ENCODE results near the gene BUD31. TPM values are rescaled to one million over a fixed set of nuclear protein-coding genes. Genes with fewer than 3 reads are reported as not detected.
"Not testable (repeated sequence)": the region's sequence is repeated elsewhere in the genome, so short reads cannot be mapped to it uniquely, and the experiment has no call there.

The BUD31 gene
- total and polyA plus RNA-seq, 4 experiments from 2014 or later: 60.0 to 175 (median 112) TPM

- H3K27me3 ChIP-seq (ENCODE audit: insufficient read depth, low read length); H3K4me1 ChIP-seq (ENCODE audit: insufficient read depth, low read length); H3K4me3 ChIP-seq (ENCODE audit: low read length in 2 of 2); H3K4me3 Mint-ChIP-seq; intact Hi-C loops (cut with micrococcal nuclease); H3K27ac ChIP-seq (ENCODE audit: low read depth, low read length); H3K9me3 Mint-ChIP-seq; H3K27me3 Mint-ChIP-seq; H3K9me3 ChIP-seq (ENCODE audit: control insufficient read depth in 1 of 2, low read length in 2 of 2); DNase-seq; POLR2A ChIA-PET (ENCODE audit: partially characterized antibody): not testable (repeated sequence)
- H3K27ac Mint-ChIP-seq: peak overlapping the region in 3 of 7 donors; percentile 42 to 75 (median 48)
- CTCF ChIA-PET (ENCODE audit: partially characterized antibody): interaction anchor here (0.8 to 2.6 kb wide), 6 partner anchors 23 to 60 kb away, joined by 3 to 14 read pairs (median 3); no protein-coding TSS in a partner anchor
- H3K36me3 ChIP-seq (ENCODE audit: insufficient read depth, low read length): peaks cover 77% of the 10 kb centered on the region
- H3K4me1 Mint-ChIP-seq: peaks cover 5 to 25% (median 12%) of the 10 kb centered on the region in 4 donors
- peaks cover 43 to 74% of the 10 kb centered on the region in 2 donors for H3K36me3 Mint-ChIP-seq
These were observed 6.9 kb downstream of the BUD31 start for GRCh38 chr7:99415513-99416127.

- no peaks in the 10 kb centered on the region for H3K9me3 ChIP-seq (ENCODE audit: control insufficient read depth in 1 of 2, low read length in 2 of 2)
- H3K4me1 Mint-ChIP-seq: peaks cover 2 to 14% (median 6%) of the 10 kb centered on the region in 4 donors
- ChIA-PET POLR2A (ENCODE audit: partially characterized antibody) (interaction anchor here (4.6 kb wide), 1 partner anchor 10 kb away, joined by 27 read pairs; the partner anchor contains the start of genes BUD31 and PDAP1), CTCF (ENCODE audit: partially characterized antibody) (no interaction called here)
- peak overlapping the region in 1 of 7 donors; percentile 43 for H3K27ac Mint-ChIP-seq
- DNase-seq: no peak
- H3K27me3 ChIP-seq (ENCODE audit: insufficient read depth, low read length): no peaks in the 10 kb centered on the region
- H3K9me3 Mint-ChIP-seq: no peaks in the 10 kb centered on the region
- no peak overlapping the region for H3K4me3 ChIP-seq (ENCODE audit: low read length in 2 of 2)
- H3K27ac ChIP-seq (ENCODE audit: low read depth, low read length): no peak overlapping the region
- peaks cover 34 to 71% of the 10 kb centered on the region in 2 donors for H3K36me3 Mint-ChIP-seq
- intact Hi-C loops (cut with micrococcal nuclease): no loop called here
- H3K27me3 Mint-ChIP-seq: no peaks in the 10 kb centered on the region
- no peaks in the 10 kb centered on the region for H3K4me1 ChIP-seq (ENCODE audit: insufficient read depth, low read length)
- H3K4me3 Mint-ChIP-seq: no peak overlapping the region
- H3K36me3 ChIP-seq (ENCODE audit: insufficient read depth, low read length): peaks cover 59% of the 10 kb centered on the region
These were observed 9.5 kb downstream of the BUD31 start for GRCh38 chr7:99418260-99418659.

GRCh38 chr7:99419323-99420021, 10.7 kb downstream of the BUD31 start:
- Mint-ChIP-seq H3K27ac (peak overlapping the region in 2 of 7 donors; percentile 72 to 78), H3K9me3 (no peaks in the 10 kb centered on the region), H3K27me3 (no peaks in the 10 kb centered on the region), H3K4me1 (peaks cover 1 to 13% (median 5%) of the 10 kb centered on the region in 4 donors), H3K4me3 (no peak overlapping the region), H3K36me3 (peaks cover 34 to 75% of the 10 kb centered on the region in 2 donors)
- H3K9me3 ChIP-seq (ENCODE audit: control insufficient read depth in 1 of 2, low read length in 2 of 2): no peaks in the 10 kb centered on the region
- H3K36me3 ChIP-seq (ENCODE audit: insufficient read depth, low read length): peaks cover 62% of the 10 kb centered on the region
- ChIA-PET POLR2A (ENCODE audit: partially characterized antibody) (interaction anchor here (4.6 kb wide), 1 partner anchor 11 kb away, joined by 27 read pairs; the partner anchor contains the start of genes BUD31 and PDAP1), CTCF (ENCODE audit: partially characterized antibody) (interaction anchor here (0.7 kb wide), 1 partner anchor 106 kb away, joined by 3 read pairs; no protein-coding TSS in a partner anchor)
- no peak for DNase-seq
- H3K27me3 ChIP-seq (ENCODE audit: insufficient read depth, low read length): no peaks in the 10 kb centered on the region
- intact Hi-C loops (cut with micrococcal nuclease): no loop called here
- no peak overlapping the region for H3K4me3 ChIP-seq (ENCODE audit: low read length in 2 of 2)
- H3K27ac ChIP-seq (ENCODE audit: low read depth, low read length): no peak overlapping the region
- H3K4me1 ChIP-seq (ENCODE audit: insufficient read depth, low read length): no peaks in the 10 kb centered on the region

GRCh38 chr7:99420213-99420612, 11.4 kb downstream of the BUD31 start:
- Histone ChIP-seq H3K4me1 (ENCODE audit: insufficient read depth, low read length) (no peaks in the 10 kb centered on the region), H3K27me3 (ENCODE audit: insufficient read depth, low read length) (no peaks in the 10 kb centered on the region), H3K36me3 (ENCODE audit: insufficient read depth, low read length) (peaks cover 57% of the 10 kb centered on the region), H3K9me3 (ENCODE audit: control insufficient read depth in 1 of 2, low read length in 2 of 2) (no peaks in the 10 kb centered on the region), H3K27ac (ENCODE audit: low read depth, low read length) (no peak overlapping the region), H3K4me3 (ENCODE audit: low read length in 2 of 2) (no peak overlapping the region)
- Mint-ChIP-seq H3K27me3 (no peaks in the 10 kb centered on the region), H3K4me3 (no peak overlapping the region), H3K27ac (peak overlapping the region in 2 of 7 donors; percentile 42 to 73), H3K9me3 (no peaks in the 10 kb centered on the region), H3K36me3 (peaks cover 28 to 72% of the 10 kb centered on the region in 2 donors), H3K4me1 (peaks cover under 1 to 9% (median under 1%) of the 10 kb centered on the region in 4 donors)
- ChIA-PET POLR2A (ENCODE audit: partially characterized antibody) (interaction anchor here (4.6 kb wide), 1 partner anchor 12 kb away, joined by 27 read pairs; the partner anchor contains the start of genes BUD31 and PDAP1), CTCF (ENCODE audit: partially characterized antibody) (interaction anchor here (0.7 kb wide), 1 partner anchor 106 kb away, joined by 3 read pairs; no protein-coding TSS in a partner anchor)
- intact Hi-C loops (cut with micrococcal nuclease): no loop called here
- DNase-seq: no peak

GRCh38 chr7:99420986-99421385, 12.2 kb downstream of the BUD31 start:
- peaks cover 24 to 70% of the 10 kb centered on the region in 2 donors for H3K36me3 Mint-ChIP-seq
- ChIA-PET POLR2A (ENCODE audit: partially characterized antibody) (interaction anchor here (4.6 kb wide), 1 partner anchor 12 kb away, joined by 27 read pairs; the partner anchor contains the start of genes BUD31 and PDAP1), CTCF (ENCODE audit: partially characterized antibody) (no interaction called here)
- no peaks in the 10 kb centered on the region for H3K27me3 ChIP-seq (ENCODE audit: insufficient read depth, low read length)
- peaks cover 0 to 7% (median 0%) of the 10 kb centered on the region in 4 donors for H3K4me1 Mint-ChIP-seq
- no peak overlapping the region for H3K4me3 ChIP-seq (ENCODE audit: low read length in 2 of 2)
- H3K4me3 Mint-ChIP-seq: no peak overlapping the region
- intact Hi-C loops (cut with micrococcal nuclease): no loop called here
- H3K27ac ChIP-seq (ENCODE audit: low read depth, low read length): no peak overlapping the region
- peak overlapping the region in 2 of 7 donors; percentile 19 to 29 for H3K27ac Mint-ChIP-seq
- DNase-seq: no peak
- peaks cover 53% of the 10 kb centered on the region for H3K36me3 ChIP-seq (ENCODE audit: insufficient read depth, low read length)
- no peaks in the 10 kb centered on the region for H3K27me3 Mint-ChIP-seq
- H3K9me3 Mint-ChIP-seq: no peaks in the 10 kb centered on the region
- H3K9me3 ChIP-seq (ENCODE audit: control insufficient read depth in 1 of 2, low read length in 2 of 2): no peaks in the 10 kb centered on the region
- no peaks in the 10 kb centered on the region for H3K4me1 ChIP-seq (ENCODE audit: insufficient read depth, low read length)

GRCh38 chr7:99422186-99422585, 13.4 kb downstream of the BUD31 start:
- Mint-ChIP-seq H3K9me3 (no peaks in the 10 kb centered on the region), H3K4me1 (peaks cover 0 to 5% (median 0%) of the 10 kb centered on the region in 4 donors), H3K27ac (peak overlapping the region in 5 of 7 donors; percentile 7 to 71 (median 35)), H3K4me3 (no peak overlapping the region), H3K36me3 (peaks cover 22 to 61% of the 10 kb centered on the region in 2 donors), H3K27me3 (no peaks in the 10 kb centered on the region)
- Histone ChIP-seq H3K9me3 (ENCODE audit: control insufficient read depth in 1 of 2, low read length in 2 of 2) (no peaks in the 10 kb centered on the region), H3K4me1 (ENCODE audit: insufficient read depth, low read length) (no peaks in the 10 kb centered on the region), H3K36me3 (ENCODE audit: insufficient read depth, low read length) (peaks cover 41% of the 10 kb centered on the region), H3K4me3 (ENCODE audit: low read length in 2 of 2) (no peak overlapping the region), H3K27ac (ENCODE audit: low read depth, low read length) (no peak overlapping the region), H3K27me3 (ENCODE audit: insufficient read depth, low read length) (no peaks in the 10 kb centered on the region)
- ChIA-PET POLR2A (ENCODE audit: partially characterized antibody) (interaction anchor here (1.3 kb wide), 1 partner anchor 13 kb away, joined by 7 read pairs; the partner anchor contains the start of genes BUD31 and PDAP1), CTCF (ENCODE audit: partially characterized antibody) (interaction anchor here (1.1 kb wide), 1 partner anchor 8 kb away, joined by 3 read pairs; no protein-coding TSS in a partner anchor)
- no peak for DNase-seq
- intact Hi-C loops (cut with micrococcal nuclease): no loop called here

GRCh38 chr7:99422625-99423024, 13.9 kb downstream of the BUD31 start:
- H3K9me3 ChIP-seq (ENCODE audit: control insufficient read depth in 1 of 2, low read length in 2 of 2): no peaks in the 10 kb centered on the region
- no peak overlapping the region for H3K4me3 ChIP-seq (ENCODE audit: low read length in 2 of 2)
- peaks cover 37% of the 10 kb centered on the region for H3K36me3 ChIP-seq (ENCODE audit: insufficient read depth, low read length)
- no peak for DNase-seq
- peaks cover 18 to 57% of the 10 kb centered on the region in 2 donors for H3K36me3 Mint-ChIP-seq
- H3K27me3 Mint-ChIP-seq: no peaks in the 10 kb centered on the region
- POLR2A ChIA-PET (ENCODE audit: partially characterized antibody): interaction anchor here (1.3 kb wide), 1 partner anchor 14 kb away, joined by 7 read pairs; the partner anchor contains the start of genes BUD31 and PDAP1
- no peak overlapping the region for H3K27ac ChIP-seq (ENCODE audit: low read depth, low read length)
- no peaks in the 10 kb centered on the region for H3K9me3 Mint-ChIP-seq
- peaks cover 0 to under 1% (median 0%) of the 10 kb centered on the region in 4 donors for H3K4me1 Mint-ChIP-seq
- H3K27me3 ChIP-seq (ENCODE audit: insufficient read depth, low read length): no peaks in the 10 kb centered on the region
- no peak overlapping the region for H3K4me3 Mint-ChIP-seq
- CTCF ChIA-PET (ENCODE audit: partially characterized antibody): interaction anchor here (1.1 kb wide), 1 partner anchor 9 kb away, joined by 3 read pairs; no protein-coding TSS in a partner anchor
- peak overlapping the region in 2 of 7 donors; percentile 43 to 76 for H3K27ac Mint-ChIP-seq
- intact Hi-C loops (cut with micrococcal nuclease): no loop called here
- no peaks in the 10 kb centered on the region for H3K4me1 ChIP-seq (ENCODE audit: insufficient read depth, low read length)

Data from CD4-positive, alpha-beta memory T cell (primary cell).